ENCODE results near the gene ZNF45.
"Not testable (repeated sequence)": the region's sequence is repeated elsewhere in the genome, so short reads cannot be mapped to it uniquely, and the experiment has no call there.

ZNF45 gene

GRCh38 chr19:43934985-43935708 is at the start of gene ZNF45:
ZNF45 (minus strand) TSS chr19:43935282; CDS start chr19:43922185, 13,097 bp downstream.
- DNase-seq: peak; percentile 87

- no peak for DNase-seq
Measured at GRCh38 chr19:43984687-43985000, 49.6 kb upstream of the ZNF45 start.

- DNase-seq: peak; percentile 68
Measured at GRCh38 chr19:43983912-43984686, 49.0 kb upstream of the ZNF45 start, which contains the start of gene ZNF155. ZNF155 (plus strand) TSS chr19:43984188; CDS start chr19:43988544, 4,356 bp downstream.

GRCh38 chr19:43983544-43983911 is 48.4 kb upstream of the ZNF45 start:
- no peak for DNase-seq

- DNase-seq: no peak
Measured at GRCh38 chr19:43976732-43977131, 41.6 kb upstream of the ZNF45 start.

GRCh38 chr19:43966079-43966694 is 31.1 kb upstream of the ZNF45 start:
- DNase-seq: no peak

- no peak for DNase-seq
Measured at GRCh38 chr19:43960411-43960810, 25.3 kb upstream of the ZNF45 start.

GRCh38 chr19:43957891-43958290 is 22.8 kb upstream of the ZNF45 start:
- DNase-seq: no peak

- DNase-seq: no peak
Measured at GRCh38 chr19:43956827-43957226, 21.7 kb upstream of the ZNF45 start.

GRCh38 chr19:43950834-43951645 is 16.0 kb upstream of the ZNF45 start, which contains the start of gene ZNF221:
ZNF221 (plus strand) TSS chr19:43951228; CDS start chr19:43962727, 11,499 bp downstream.
- peak; percentile 52 for DNase-seq

- not testable (repeated sequence) for DNase-seq
Measured at GRCh38 chr19:43949803-43950202, 14.7 kb upstream of the ZNF45 start.

- DNase-seq: not testable (repeated sequence)
Measured at GRCh38 chr19:43947412-43947811, 12.3 kb upstream of the ZNF45 start.

GRCh38 chr19:43941209-43941608 is 6.1 kb upstream of the ZNF45 start:
- no peak for DNase-seq

- no peak for DNase-seq
Measured at GRCh38 chr19:43940719-43941118, 5.6 kb upstream of the ZNF45 start.

- DNase-seq: no peak
Measured at GRCh38 chr19:43939557-43940260, 4.6 kb upstream of the ZNF45 start.

- DNase-seq: no peak
Measured at GRCh38 chr19:43936188-43936587, 1.1 kb upstream of the ZNF45 start.

- no peak for DNase-seq
Measured at GRCh38 chr19:43934055-43934984, 762 bp downstream of the ZNF45 start.

GRCh38 chr19:43928820-43929219 is 6.3 kb downstream of the ZNF45 start:
- DNase-seq: no peak

GRCh38 chr19:43923875-43924274 is 11.2 kb downstream of the ZNF45 start:
- DNase-seq: no peak

- no peak for DNase-seq
Measured at GRCh38 chr19:43914051-43914450, 21.0 kb downstream of the ZNF45 start.

GRCh38 chr19:43913383-43913782 is 21.7 kb downstream of the ZNF45 start:
- DNase-seq: no peak

Data from activated CD8-positive, alpha-beta memory T cell treated with anti-CD3 and anti-CD28 coated beads, Interleukin-2, amount 50 U/mL, for 4 hours (primary cell).